Loucy (cell line): ENCODE data around the gene MAPK6.

Experiments used
- H2AFZ ChIP-seq: fragments of 200-600 bp; sonication (generic); 2 replicates; pipeline ENCODE4 v1.6.0; 2016; ENCODE audit warnings: antibody characterized with exemption, mild to moderate bottlenecking, low read length, moderate library complexity
- H3F3A ChIP-seq: fragments of 200-600 bp; 2 replicates; pipeline ENCODE4 v1.6.0; 2016; ENCODE audit warnings: antibody characterized with exemption, low read depth, mild to moderate bottlenecking
- H3K27me3 ChIP-seq: fragments of 200-600 bp; sonication (generic); 2 replicates; pipeline ENCODE4 v1.6.1; 2014; ENCODE audit warnings: low read length, mild to moderate bottlenecking; ENCODE audit not compliant: insufficient read depth, poor library complexity, severe bottlenecking
- H3K36me3 ChIP-seq: fragments of 200-600 bp; sonication (generic); 2 replicates; pipeline ENCODE4 v1.6.1; 2016; ENCODE audit warnings: low read length; ENCODE audit not compliant: insufficient read depth
- H3K4me1 ChIP-seq: fragments of 200-600 bp; sonication (generic); 2 replicates; pipeline ENCODE4 v1.5.1; 2014; ENCODE audit warnings: low read length, mild to moderate bottlenecking; ENCODE audit not compliant: insufficient read depth, poor library complexity, severe bottlenecking
- H3K4me2 ChIP-seq: fragments of 200-600 bp; sonication (generic); 2 replicates; pipeline ENCODE4 v1.6.0; 2014; ENCODE audit warnings: antibody characterized with exemption, low read length, low read depth, mild to moderate bottlenecking; ENCODE audit not compliant: poor library complexity, severe bottlenecking
- H3K4me3 ChIP-seq: fragments of 200-600 bp; sonication (generic); 2 replicates; pipeline ENCODE4 v1.5.1; 2014; ENCODE audit warnings: low read length, mild to moderate bottlenecking, mixed read lengths; ENCODE audit not compliant: poor library complexity, severe bottlenecking
- H3K79me2 ChIP-seq: fragments of 200-600 bp; sonication (generic); 2 replicates; pipeline ENCODE4 v1.6.1; 2014; ENCODE audit warnings: low read length; ENCODE audit not compliant: insufficient read depth
- H3K9ac ChIP-seq: fragments of 200-600 bp; sonication (generic); 2 replicates; pipeline ENCODE4 v1.6.0; 2014; ENCODE audit warnings: mild to moderate bottlenecking, low read depth, low read length, moderate library complexity; ENCODE audit not compliant: poor library complexity, severe bottlenecking
- H3K9me2 ChIP-seq: fragments of 200-600 bp; sonication (generic); replicated peaks from 2 replicates; pipeline ENCODE4 v1.6.1; 2016; ENCODE audit warnings: low read depth, low read length, mixed read lengths
- H3K9me3 ChIP-seq: fragments of 200-600 bp; sonication (generic); 2 replicates; pipeline ENCODE4 v1.6.1; 2014; ENCODE audit warnings: mild to moderate bottlenecking, antibody characterized with exemption, low read length, low read depth; ENCODE audit not compliant: insufficient read depth
- H4K20me1 ChIP-seq: fragments of 200-600 bp; sonication (generic); 2 replicates; pipeline ENCODE4 v1.6.0; 2014; ENCODE audit warnings: antibody characterized with exemption, low read length, mild to moderate bottlenecking; ENCODE audit not compliant: insufficient read depth, poor library complexity, severe bottlenecking
- CTCF ChIP-seq: fragments of 200-600 bp; sonication (generic); conservative IDR thresholded peaks from 2 replicates; pipeline ENCODE4 v1.5.1; 2014; ENCODE audit warnings: mild to moderate bottlenecking, antibody characterized with exemption, low read length
- EZH2phosphoT487 ChIP-seq: fragments of 200-600 bp; IDR thresholded peaks from 2 replicates; pipeline ENCODE4 v1.6.1; 2018; ENCODE audit warnings: antibody characterized with exemption, mild to moderate bottlenecking, moderate library complexity, borderline replicate concordance

Gene MAPK6

GRCh38 chr15:52101542-52102323 lies 82.7 kb downstream of the MAPK6 start:
- Histone ChIP-seq H2AFZ (no peak overlapping the region), H3K4me2 (no peak overlapping the region), H3K27me3 (no peaks in the 10 kb centered on the region), H3K4me1 (no peaks in the 10 kb centered on the region), H3K9ac (no peak overlapping the region), H3K9me2 (no peaks in the 10 kb centered on the region), H3K4me3 (no peak overlapping the region), H4K20me1 (no peaks in the 10 kb centered on the region), H3K9me3 (no peaks in the 10 kb centered on the region), H3F3A (no peaks in the 10 kb centered on the region), H3K36me3 (no peaks in the 10 kb centered on the region), H3K79me2 (no peaks in the 10 kb centered on the region)
- no peak for TF ChIP-seq CTCF
- TF ChIP-seq EZH2phosphoT487 = no peak

- Histone ChIP-seq H3K36me3 (no peaks in the 10 kb centered on the region), H3K27me3 (no peaks in the 10 kb centered on the region), H3K4me3 (no peak overlapping the region), H3K9me2 (no peaks in the 10 kb centered on the region), H3F3A (no peaks in the 10 kb centered on the region), H3K9me3 (no peaks in the 10 kb centered on the region), H3K79me2 (no peaks in the 10 kb centered on the region), H2AFZ (no peak overlapping the region), H3K4me2 (no peak overlapping the region), H3K4me1 (no peaks in the 10 kb centered on the region), H3K9ac (no peak overlapping the region), H4K20me1 (no peaks in the 10 kb centered on the region)
- TF ChIP-seq CTCF = no peak
Observed at GRCh38 chr15:52102463-52102862, 83.4 kb downstream of the MAPK6 start.

- Histone ChIP-seq H3K27me3 (no peaks in the 10 kb centered on the region), H3F3A (no peaks in the 10 kb centered on the region), H2AFZ (no peak overlapping the region), H3K4me3 (no peak overlapping the region), H3K9me2 (no peaks in the 10 kb centered on the region), H3K36me3 (no peaks in the 10 kb centered on the region), H3K79me2 (no peaks in the 10 kb centered on the region), H3K4me2 (no peak overlapping the region), H3K9ac (no peak overlapping the region), H4K20me1 (no peaks in the 10 kb centered on the region), H3K4me1 (no peaks in the 10 kb centered on the region), H3K9me3 (no peaks in the 10 kb centered on the region)
- TF ChIP-seq CTCF = no peak
- no peak for TF ChIP-seq EZH2phosphoT487
Observed at GRCh38 chr15:52103217-52104207, 84.5 kb downstream of the MAPK6 start.
